GM19043 (cell line): ENCODE measurements around the gene XAB2.

ENCODE experiments used
- ATAC-seq: cut with Tn5 transposase; IDR thresholded peaks from one replicate; pipeline ENCODE4 v1.9.1; 2021; ENCODE audit warnings: low read depth; ENCODE audit not compliant: unreplicated experiment

The XAB2 gene

DNA sequence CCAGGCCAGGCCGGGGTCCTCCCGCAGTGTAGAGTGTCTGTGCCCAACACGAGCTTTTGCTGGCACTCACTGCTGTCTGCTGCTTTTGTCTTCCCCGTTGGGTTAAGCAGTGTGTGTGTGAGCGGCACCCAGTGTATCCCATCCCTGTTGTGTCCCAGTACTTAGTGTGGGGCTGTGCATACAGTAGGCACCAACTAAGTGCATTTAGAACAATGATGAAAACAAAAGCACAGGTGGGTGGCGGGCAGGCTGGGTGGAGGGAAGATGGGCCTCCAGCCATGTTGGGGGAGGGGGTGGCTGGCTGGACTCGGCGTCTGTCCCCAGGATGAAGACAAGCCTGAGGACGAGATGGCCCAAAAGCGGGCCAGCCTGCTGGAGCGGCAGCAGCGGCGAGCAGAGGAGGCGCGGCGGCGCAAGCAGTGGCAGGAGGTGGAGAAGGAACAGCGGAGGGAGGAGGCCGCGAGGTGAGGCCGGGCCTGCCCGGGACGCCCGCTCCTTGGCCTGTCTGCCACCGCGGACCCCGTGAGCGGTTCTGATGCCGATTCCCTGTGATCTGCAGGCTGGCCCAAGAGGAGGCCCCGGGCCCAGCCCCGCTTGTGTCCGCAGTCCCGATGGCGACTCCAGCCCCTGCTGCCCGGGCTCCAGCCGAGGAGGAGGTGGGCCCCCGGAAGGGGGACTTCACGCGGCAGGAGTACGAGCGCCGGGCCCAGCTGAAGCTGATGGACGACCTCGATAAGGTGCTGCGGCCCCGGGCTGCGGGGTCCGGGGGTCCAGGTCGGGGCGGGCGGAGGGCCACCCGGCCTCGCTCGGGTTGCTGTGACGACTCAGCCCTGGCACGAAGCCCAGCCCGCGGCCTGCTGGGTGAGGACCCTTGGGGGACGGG, 14.2 kb downstream of the XAB2 start:
- ATAC-seq = no peak

DNA sequence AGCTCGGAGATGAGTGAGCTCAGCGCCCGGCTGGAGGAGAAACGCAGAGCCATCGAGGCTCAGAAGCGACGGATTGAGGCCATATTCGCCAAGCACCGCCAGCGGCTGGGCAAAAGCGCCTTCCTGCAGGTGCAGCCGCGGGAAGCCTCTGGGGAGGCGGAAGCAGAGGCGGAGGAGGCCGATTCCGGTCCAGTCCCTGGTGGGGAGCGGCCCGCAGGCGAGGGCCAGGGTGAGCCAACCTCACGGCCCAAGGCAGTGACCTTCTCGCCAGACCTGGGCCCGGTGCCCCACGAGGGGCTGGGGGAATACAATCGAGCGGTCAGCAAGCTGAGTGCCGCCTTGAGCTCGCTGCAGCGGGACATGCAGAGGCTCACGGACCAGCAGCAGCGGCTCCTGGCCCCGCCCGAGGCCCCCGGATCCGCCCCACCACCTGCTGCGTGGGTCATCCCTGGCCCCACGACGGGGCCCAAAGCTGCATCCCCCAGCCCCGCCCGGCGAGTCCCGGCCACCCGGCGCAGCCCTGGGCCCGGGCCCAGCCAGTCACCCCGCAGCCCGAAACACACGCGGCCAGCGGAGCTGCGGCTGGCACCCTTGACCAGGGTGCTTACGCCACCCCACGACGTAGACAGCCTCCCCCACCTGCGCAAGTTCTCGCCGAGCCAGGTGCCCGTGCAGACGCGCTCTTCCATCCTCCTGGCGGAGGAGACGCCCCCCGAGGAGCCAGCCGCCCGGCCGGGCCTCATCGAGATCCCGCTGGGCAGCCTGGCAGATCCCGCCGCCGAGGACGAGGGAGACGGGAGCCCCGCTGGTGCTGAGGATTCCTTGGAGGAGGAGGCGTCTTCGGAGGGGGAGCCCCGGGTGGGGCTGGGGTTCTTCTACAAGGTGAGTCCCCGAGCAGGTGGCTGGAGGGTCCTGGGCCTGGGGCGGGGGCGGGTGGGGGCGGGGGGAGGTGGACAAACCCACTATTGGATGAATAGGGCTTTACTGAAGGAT, 16.8 kb downstream of the XAB2 start:
- ATAC-seq = no peak

DNA sequence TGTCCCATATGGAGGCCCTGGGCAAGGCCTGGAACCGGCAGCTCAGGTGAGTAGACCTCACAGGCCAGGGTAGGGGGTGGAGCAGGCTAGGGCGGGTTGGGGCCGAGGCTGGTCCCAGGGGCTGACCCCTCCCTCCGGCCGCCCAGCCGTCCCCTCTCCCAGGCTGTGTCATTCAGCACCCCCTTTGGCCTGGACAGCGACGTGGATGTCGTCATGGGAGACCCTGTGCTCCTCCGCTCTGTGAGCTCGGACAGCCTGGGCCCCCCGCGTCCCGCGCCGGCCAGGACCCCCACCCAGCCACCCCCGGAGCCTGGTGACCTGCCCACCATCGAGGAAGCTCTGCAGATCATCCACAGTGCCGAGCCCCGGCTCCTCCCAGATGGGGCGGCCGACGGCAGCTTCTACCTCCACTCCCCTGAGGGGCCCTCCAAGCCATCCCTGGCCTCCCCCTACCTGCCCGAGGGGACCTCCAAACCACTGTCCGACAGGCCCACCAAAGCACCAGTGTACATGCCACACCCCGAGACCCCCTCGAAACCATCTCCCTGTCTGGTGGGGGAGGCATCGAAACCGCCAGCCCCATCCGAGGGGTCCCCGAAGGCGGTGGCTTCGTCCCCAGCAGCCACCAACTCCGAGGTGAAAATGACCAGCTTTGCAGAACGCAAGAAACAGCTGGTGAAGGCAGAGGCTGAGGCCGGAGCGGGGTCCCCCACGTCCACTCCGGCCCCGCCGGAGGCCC, 17.6 kb downstream of the XAB2 start:
- no peak for ATAC-seq

DNA sequence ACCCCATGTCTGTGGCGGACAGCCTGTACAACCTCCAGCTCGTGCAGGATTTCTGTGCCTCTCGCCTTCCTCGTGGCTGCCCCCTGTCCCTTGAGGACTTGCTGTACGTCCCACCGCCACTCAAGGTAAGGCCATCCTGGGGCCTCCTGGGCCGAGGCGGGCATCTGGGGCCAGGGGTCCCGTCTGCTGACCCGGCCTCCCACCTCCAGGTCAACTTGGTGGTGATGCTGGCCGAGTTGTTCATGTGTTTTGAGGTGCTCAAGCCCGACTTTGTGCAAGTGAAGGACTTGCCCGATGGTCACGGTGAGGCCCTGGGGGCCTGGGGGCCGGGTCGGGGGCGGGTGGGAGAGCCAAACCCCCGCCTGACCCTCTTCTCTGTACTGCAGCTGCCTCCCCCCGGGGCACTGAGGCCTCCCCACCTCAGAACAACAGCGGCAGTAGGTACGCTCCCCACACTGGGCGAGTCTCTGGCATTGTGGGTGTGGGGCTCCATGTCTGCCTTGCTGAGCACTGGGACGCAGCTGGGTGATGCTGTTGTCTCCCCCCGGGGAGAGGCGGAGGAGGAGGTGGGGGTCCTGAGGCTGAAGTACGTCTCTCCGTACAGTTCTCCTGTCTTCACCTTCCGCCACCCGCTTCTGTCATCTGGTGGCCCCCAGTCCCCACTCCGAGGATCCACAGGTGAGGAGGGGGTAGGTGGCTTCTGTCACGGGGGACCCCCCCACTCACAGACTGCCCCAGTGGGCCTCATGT, 18.7 kb downstream of the XAB2 start:
- no peak for ATAC-seq

DNA sequence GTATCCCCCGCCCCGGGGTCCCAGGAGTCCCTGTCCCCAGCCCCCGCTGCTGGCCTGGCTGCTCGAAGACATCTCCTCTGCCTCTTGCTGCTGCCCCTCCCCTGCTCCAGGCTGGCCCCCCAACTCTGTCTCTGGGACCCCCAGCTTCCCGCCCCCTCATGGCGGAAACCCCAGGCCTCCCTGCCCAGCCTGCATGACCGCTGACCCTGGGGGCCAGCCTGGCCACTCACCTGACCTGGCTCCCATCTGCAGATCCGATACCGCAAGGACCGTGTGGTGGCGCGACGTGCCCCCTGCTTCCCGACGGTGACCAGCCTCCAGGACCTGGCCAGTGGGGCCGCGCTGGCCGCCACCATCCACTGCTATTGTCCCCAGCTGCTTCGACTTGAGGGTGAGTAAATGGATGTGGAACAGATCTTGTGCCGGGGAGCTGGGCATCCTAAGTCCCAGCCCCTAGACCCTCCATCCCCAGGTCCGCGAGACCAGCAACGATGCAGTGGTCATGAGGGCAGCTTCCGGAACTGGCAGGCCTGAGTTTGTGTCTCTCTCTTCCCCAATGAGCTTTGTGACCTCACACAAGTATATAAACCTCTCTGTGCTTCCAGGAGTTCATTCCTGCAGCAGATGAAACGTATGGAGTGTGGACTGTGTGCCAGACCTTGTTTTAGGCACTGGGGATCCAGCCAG, 21.3 kb downstream of the XAB2 start:
- ATAC-seq = no peak

DNA sequence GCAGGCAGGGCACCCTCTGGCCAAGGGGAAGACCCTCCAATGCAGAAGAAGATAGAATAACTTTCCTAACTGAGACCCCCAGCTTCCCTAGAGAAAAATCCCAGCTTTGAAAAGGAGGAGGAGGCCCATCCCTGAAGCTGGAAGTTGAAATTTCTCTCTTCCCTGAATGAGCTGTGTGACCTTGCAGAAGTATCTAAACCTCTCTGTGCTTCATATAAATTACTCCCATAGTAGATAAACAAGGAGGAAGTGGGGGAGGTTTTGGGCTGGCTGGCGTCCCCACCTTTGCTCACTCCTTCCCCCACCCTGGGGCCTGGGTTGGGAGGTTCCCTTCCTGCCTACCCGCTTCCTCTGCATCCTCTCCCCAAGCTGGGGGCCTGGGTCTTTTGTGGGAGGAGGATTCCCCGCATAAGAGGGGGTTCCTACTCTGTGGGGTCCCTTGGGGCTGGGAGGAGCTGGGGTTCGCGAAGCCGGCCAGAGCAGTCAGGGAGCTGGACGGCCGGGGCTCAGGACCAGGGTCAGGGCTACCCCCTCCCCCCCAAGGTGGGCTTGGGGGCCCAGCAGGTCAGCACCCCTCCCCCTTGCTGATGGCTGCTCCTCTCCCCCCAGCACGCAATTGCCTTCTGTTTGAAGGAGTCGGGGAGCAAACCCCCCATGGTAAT, 22.0 kb downstream of the XAB2 start:
- ATAC-seq = no peak

DNA sequence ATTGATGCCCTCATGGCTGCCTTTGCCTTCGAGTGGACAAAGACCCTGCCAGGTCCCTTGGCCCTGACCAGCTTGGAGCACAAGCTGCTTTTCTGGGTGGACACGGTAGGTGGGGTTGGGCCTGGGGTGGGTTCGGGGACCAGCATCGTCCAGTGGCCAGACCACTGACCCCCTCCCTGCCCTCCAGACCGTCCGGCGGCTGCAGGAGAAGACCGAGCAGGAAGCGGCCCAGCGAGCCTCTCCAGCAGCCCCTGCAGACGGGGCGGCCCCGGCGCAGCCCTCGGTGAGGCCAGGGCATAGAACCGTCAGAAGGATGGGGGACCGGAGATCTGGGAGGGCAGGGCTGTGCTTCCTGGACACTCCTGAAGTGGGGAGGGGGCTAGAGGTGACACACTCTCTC, 23.1 kb downstream of the XAB2 start:
- no peak for ATAC-seq

DNA sequence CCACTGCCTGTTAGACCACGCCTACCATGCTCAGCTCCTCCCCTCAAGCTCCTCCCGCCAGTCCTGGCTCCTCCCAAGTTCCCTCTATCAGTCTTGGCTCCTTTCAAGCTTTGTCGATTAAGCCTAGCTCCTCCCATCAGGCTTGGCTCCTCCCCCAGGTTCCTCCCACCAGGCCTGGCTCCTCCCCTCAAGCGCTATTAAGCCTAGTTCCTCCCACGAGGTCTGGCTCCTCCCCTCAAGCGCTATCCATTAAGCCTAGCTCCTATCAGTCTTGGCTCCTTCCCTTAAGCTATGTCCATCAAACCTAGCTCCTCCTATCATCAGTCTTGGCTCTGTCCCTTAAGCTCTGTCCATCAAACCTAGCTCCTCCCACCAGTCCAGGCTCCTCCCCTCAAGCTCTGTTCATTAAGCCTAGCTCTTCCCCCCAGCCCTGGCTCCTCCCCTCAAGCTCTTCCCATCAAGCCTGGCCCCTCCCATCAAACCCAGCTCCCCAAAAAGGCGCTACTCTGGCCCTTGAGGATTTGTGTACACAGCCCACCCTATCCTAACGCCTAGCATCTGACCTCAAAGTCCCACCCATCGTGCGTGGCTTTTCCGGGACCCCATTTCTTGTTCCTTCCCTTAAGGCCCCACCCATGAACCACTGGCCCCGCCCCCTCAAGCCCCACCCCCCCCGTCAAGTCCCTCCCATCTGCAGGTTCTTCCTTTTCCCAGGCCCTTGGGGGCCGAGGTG, 23.7 kb downstream of the XAB2 start:
- no peak for ATAC-seq

DNA sequence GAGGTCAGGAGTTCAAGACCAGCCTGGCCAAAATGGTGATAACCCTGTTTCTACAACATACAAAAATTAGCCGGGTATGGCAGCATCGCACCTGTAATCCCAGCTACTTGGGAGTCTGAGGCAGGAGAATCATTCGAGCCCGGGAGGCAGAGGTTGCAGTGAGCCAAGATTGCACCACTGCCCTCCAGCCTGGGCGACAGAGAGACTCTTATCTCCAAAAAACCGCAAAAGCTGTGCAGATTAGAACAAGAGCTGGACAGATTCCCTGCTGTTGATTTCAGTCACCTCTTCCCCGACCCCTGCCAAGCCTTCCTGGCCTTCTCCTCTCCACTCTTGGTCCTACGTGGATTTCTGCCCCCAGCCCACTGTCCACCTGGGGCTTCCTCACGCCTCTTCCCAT, 25.4 kb downstream of the XAB2 start:
- no peak for ATAC-seq

DNA sequence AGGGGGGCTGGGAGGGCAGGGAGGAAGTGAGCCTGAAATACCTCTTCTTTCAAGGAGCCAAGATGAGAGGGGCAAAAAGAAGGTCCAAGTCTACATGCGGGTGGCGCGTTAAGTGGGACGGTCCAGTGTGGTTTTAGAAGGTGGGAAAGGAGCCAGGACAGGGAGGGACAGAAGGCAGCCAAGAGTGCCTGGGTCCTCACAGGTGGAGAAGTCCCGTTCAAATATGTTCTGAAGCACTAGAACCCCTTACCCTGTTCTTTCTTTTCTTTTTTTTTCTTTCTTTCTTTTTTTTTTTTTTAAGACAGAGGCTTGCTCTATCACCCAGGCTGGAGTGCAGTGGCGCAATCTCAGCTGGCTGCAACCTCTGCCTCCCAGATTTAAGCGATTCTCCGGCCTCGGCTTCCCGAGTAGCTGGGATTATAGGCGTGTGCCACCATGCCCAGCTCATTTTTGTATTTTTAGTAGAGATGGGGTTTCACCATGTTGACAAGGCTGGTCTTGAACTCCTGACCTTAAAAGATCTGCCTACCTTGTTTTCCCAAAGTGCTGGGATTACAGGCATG, 26.3 kb downstream of the XAB2 start:
- ATAC-seq = no peak

DNA sequence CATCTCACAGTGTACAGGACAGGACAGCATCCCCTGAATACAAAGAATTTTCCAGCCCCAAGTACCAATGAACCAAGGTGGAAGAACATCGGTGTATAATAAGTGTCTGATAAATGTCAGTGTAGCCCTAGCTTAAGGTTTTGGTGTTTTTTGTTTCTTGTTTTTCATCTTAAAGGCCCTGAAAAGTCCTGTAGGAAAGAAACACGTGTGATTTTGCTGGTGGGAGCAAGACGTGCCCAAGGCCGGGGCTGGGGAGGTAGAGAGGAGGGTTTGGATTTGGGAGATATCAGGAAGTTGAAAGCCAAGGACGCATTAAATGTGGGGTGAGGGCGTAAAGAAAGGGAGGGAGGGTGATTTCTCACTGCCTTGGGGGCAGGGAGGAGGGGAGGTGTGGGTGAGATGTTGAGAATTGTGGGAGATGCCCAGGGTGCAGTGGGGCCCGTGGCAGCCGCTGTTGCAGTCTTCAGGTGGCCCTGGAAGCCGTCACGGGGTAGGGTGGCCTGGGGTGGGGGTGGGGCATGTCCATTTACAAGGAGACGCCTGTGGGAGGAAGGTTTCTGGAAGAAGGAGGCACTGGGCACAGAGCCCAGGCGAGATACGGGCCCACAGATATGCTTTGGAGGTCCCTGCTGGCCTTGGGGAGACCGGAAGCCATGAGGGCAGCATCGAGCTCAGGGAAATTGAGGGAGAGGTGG, 27.0 kb downstream of the XAB2 start:
- ATAC-seq = no peak

DNA sequence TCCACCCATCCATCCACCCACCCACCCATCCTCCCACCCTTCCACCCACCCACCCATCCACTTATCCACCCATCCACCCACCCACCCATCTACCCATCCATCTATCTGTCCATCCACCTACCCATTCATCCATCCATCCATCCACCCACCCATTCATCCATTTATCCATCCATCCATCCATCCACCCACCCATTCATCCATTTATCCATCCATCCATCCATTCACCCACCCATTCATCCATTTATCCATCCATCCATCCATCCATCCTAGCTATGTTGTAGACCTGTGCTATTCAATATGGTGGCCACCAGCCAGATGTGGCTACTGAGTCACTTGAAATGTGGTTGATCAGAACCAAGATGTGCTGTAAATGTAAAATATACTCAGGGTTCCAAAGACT, 28.6 kb downstream of the XAB2 start:
- no peak for ATAC-seq

DNA sequence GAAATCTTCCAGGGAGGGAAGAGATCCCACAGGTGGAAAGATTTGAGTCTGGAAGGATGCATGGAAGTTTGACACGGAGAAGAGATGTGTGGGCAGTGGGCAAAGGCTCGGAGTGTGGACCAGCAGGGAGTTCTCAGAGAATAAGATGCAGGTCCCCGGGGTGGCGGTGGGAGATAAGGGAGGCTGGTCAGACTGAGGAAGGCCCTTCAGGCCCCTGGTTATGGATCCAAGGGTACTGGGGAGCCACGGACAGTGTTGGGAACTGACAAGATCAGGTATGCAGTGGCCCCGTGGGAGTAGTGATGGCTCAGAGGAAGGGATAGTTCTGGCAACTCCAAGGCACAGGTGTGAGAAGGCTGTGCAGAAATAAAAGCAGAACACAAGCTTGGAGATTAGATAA, 31.2 kb downstream of the XAB2 start:
- no peak for ATAC-seq

DNA sequence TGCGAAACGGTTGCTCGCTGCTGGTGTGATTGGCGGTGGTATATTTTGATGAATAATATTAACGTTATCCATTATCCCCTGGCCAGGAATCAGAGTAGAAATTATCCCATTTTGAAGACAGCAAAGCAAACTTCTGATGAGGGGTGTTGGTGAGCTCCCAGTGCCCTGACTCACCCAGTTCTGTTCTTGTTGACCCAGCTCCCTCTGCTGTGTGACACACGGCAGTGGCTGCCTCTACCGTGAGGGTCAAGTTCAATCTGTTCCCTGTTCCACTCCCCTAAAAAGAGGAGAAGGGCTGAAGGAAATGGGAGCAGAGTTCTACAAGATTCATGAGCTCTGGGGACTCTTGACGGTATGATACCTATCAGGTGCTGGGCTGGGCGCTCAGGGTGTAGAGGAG, 31.7 kb downstream of the XAB2 start:
- no peak for ATAC-seq

DNA sequence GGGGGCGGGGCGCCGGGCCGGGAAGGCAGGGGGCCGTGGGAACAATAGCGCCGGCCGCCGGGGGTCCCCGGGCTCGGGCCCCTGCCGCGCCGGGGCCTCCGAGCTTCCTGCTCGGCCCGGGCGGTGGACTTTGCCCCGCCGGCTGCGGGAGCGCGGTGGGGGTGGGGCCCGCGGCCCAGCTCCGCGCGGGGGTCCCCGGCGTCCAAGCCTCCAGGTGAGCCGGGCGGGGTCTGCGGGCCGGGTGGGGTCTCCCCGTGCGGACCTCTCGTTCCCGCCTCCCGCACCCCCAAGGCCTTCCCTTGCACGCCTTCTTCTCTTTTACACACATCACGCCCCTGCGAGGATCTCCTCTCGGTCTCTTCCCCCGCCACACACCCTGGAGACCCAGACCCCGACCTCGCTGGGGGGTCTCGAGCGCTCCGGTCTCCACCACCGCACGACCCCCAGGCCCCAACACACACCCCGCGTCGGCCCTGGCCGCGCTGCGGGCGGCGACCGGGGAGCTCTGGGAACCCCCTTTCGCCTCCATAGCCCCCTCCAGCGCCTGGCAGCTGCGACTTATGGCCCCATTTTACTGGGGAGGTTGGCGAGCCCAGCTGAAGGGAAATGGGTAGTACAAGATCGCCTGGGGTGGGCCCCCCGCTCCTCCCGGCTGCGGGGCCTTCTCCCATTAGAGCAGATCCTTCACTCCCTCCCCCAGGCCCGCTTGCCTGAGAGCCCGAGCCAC, 33.0 kb downstream of the XAB2 start:
- no peak for ATAC-seq

DNA sequence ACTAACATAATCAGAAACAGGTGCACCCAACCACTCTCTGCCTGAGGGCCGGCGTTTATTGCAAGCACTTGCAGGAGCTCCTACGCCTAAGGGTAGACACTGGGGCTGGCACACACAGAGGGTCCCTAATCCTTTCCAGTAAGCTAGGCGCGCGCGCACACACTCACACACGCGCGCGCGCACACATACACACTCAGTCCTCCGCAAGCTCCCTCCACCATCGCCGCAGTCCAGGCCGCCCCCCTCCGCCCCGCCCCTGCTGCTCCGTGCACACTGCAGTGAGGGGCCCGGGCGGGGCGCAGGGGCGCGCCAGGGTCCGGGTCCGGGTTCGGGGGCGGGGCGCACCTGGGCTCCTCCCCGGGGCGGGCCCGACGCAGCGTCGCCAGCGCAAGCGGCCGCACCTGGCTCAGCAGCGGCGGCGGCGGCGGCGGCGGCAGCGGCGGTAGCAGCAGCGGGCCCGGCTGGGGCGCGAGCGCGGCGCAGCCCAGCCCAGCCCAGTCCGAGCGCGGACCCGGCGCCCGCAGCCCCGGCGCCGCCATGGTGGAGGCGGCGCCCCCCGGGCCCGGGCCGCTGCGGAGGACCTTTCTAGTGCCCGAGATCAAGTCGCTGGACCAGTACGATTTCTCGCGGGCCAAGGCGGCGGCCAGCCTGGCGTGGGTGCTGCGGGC, 33.7 kb downstream of the XAB2 start, which contains the start of gene CAMSAP3:
Gene CAMSAP3 (plus strand): TSS at position 398 of the 668 bp plus-strand sequence. CDS start 140 bp downstream, at position 538.
- ATAC-seq = no peak
